AG09319 (cell line): Measurements from ENCODE around the gene DACH1.

Source experiments
- DNase-seq: peaks from one replicate; pipeline ENCODE4 v3.0.0-alpha.2; 2010; ENCODE audit warnings: low read depth; ENCODE audit errors: extremely low read depth
- CTCF ChIP-seq: IDR thresholded peaks from 2 replicates; pipeline ENCODE4 v1.5.1; 2011; ENCODE audit warnings: low read depth, mild to moderate bottlenecking, inconsistent platforms, low read length, moderate library complexity

The DACH1 gene

DNA sequence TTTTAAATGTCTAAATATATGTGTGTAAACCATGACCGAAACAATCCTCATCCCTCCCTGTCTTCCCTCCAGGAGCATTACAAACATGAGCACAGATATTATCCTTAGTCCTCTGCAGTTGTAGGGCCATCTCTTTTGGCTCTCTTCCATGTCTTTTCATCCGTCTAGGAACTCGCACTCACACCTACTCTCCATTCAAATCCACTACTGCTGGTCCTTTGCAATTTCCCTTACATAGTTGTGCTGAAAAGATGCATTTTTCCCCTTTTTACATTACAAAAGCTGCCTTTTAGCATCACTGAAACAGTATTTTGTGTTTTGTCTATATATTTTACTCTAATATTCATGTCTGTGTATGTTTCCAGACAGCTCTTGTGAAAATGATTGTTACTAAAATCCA, 237.8 kb downstream of the DACH1 start:
- DNase-seq: no peak
- TF ChIP-seq CTCF: no peak

GRCh38 chr13:71626421-71627117, 240.4 kb downstream of the DACH1 start:
- no peak for DNase-seq
- no peak for TF ChIP-seq CTCF

DNA sequence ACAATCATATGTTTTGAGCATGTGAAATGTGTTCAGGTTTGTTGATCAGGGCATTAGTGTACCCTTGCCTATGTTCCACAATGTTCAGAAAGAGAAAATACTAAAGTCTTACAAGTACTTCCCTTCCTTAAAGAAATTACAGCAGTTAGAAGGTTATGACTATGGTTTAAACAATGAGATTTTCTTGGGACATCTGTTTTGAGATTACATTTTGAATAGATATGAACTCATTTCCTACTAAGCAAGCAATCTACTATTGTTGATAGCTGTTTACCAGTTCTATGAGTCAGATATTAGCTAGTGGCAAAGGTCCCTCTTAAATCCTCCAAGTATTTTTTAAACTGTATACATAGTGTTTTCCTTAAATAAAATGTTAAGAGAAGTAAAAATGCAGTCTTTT, 241.3 kb downstream of the DACH1 start:
- no peak for TF ChIP-seq CTCF
- DNase-seq: no peak

DNA sequence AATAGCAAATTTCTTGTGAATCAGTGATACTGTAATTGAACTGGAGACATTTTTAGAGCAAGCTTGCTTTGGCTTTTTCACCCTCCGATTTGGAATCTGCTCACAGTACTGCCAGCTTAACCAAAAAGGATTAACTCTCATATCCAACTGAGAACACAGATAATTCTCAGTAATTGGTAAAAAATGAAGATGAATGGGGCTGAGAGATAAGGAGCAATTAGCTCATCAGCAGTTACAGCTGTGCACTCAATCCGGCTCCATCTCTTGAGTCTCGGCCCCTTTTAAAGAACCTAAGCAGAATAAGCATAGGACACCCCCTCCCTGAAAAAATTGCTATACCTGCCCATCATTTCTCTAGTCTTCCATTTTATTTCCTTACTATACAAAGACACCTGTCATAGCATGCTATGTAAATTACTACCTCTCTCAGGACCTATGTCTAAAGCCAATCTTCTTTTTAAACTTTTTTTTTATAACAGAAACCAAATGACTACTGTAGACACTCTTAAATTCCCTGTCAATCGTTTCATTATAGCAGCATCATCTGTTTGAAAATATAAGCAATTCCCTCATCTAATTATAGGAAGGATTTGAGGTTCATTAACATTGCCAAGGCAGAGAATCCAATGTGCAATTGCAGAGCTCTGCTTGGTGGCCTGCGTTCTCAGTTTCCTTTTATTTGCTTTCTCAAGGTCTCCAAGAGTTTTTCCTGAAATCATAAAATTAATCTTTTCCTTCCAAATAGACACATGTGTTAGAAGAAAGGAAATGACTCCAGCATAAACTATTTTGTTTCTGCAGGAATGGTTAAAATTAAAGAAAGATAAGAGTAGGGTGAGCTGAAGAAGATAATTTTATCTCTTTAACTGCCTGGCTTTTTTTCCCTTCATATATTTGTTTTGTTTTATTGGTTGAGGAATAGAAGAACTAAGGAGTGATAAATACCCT, 242.1 kb downstream of the DACH1 start:
- DNase-seq: no peak
- no peak for TF ChIP-seq CTCF

DNA sequence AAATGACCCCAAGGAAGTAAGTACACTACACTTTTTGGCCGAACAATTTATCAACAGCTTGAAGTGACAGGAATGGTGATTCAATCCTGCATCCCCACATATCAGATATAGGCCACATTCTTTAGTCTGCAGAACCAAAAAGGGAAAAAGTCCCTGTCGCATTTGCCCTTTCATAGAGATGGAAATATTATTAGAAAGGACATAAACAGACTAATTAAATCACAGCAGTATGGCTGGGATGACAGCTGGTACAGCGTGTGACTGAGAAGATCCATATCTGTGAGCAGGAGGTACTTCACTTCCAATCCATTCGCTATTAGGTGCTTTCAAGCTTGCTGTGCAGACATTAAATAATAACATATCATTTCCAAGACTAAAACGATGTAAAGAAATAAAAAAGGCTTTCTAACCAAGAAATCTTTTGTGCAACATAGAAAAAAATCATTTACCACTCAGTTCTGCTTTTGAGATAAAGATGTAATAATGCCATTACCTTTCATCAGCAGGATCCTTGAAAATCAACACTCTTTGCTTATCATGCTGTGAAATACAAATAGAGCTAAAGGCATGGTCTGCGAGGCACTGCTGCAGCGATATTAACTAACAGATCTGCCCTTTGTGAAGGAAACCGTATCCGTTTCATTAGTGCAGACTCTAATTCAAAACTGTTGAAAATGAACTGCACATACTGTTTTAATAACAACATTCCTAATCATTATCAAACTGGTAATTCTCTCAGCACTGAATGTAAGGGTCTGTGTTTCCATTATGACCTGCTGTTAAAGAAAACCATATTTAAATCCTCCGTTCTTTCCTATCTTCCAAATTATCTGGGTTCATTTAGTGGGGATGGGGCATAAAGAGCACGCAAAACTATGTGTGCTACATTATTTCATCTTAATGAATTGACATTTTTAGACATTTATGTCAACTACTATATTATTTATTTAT, 245.6 kb downstream of the DACH1 start:
- DNase-seq: no peak
- TF ChIP-seq CTCF: no peak

GRCh38 chr13:71619096-71619495, 247.9 kb downstream of the DACH1 start:
- TF ChIP-seq CTCF: no peak

More at GRCh38 chr13:71619096-71619495, 247.9 kb downstream of the DACH1 start:
- DNase-seq: no peak
